Natural killer cell (primary cell): ENCODE results near the gene FSD2. TPM values are rescaled to one million over a fixed set of nuclear protein-coding genes. Genes with fewer than 3 reads are reported as not detected.

Experiments
- ATAC-seq, 3 donors: fragments of 150-1000 bp in 2 of 3; fragments of 200-7000 bp in 1 of 3; cut with Tn5 transposase; 1 replicate in 1 of 3; 2 replicates in 2 of 3; pipeline ENCODE4 v1.10.0; 2021; ENCODE audit warnings: mild to moderate bottlenecking in 2 of 3, moderate library complexity in 2 of 3
- DNase-seq, 2 donors: peaks; one replicate each; pipeline versions ENCODE4 v3.0.0 to v3.0.0-alpha.2; 2013 to 2021; ENCODE audit warnings: mixed read lengths in 1 of 2
- H3K27ac ChIP-seq: one replicate; pipeline ENCODE4 v1.5.1; 2013; ENCODE audit warnings: mild to moderate bottlenecking, low read length
- H3K27me3 ChIP-seq: one replicate; pipeline ENCODE4 v1.6.1; 2013; ENCODE audit warnings: low read length; ENCODE audit not compliant: control insufficient read depth, insufficient read depth
- H3K36me3 ChIP-seq: one replicate; pipeline ENCODE4 v1.6.1; 2013; ENCODE audit warnings: low read length; ENCODE audit not compliant: control insufficient read depth, insufficient read depth
- H3K4me1 ChIP-seq: one replicate; pipeline ENCODE4 v1.6.1; 2013; ENCODE audit warnings: low read length; ENCODE audit not compliant: control insufficient read depth, insufficient read depth
- H3K4me3 ChIP-seq: one replicate; pipeline ENCODE4 v1.5.1; 2013; ENCODE audit warnings: low read length
- H3K9me3 ChIP-seq: one replicate; pipeline ENCODE4 v1.6.1; 2013; ENCODE audit warnings: low read length; ENCODE audit not compliant: control insufficient read depth, insufficient read depth
- H3K27ac Mint-ChIP-seq, 2 donors: one replicate each; pipeline ENCODE4 v1.8.0; 2022; ENCODE audit warnings: mild to moderate bottlenecking in 2 of 2, mixed read lengths in 2 of 2, moderate library complexity in 1 of 2
- H3K27me3 Mint-ChIP-seq, 2 donors: one replicate each; pipeline ENCODE4 v1.8.0; 2022; ENCODE audit warnings: low read depth in 2 of 2, mixed read lengths in 2 of 2
- H3K36me3 Mint-ChIP-seq: one replicate; pipeline ENCODE4 v1.8.0; 2022; ENCODE audit warnings: mixed read lengths
- H3K4me1 Mint-ChIP-seq, 2 donors: one replicate each; pipeline ENCODE4 v1.8.0; 2022; ENCODE audit warnings: mixed read lengths in 2 of 2
- H3K4me3 Mint-ChIP-seq: one replicate; pipeline ENCODE4 v1.8.0; 2022; ENCODE audit warnings: mild to moderate bottlenecking, moderate library complexity, mixed read lengths
- H3K9me3 Mint-ChIP-seq, 2 donors: one replicate each; pipeline ENCODE4 v1.8.0; 2022; ENCODE audit warnings: mixed read lengths in 2 of 2
- CTCF ChIP-seq: fragments of 200-600 bp; IDR thresholded peaks from one replicate; pipeline ENCODE4 v1.8.0; 2022; ENCODE audit warnings: antibody characterized with exemption
- WGBS: methylation state at CpG from one replicate; pipeline ENCODE4 v1.1.7; 2013; ENCODE audit warnings: missing lambda C conversion rate; ENCODE audit not compliant: insufficient coverage; 5-methylcytosine and 5-hydroxymethylcytosine counted together
- intact Hi-C: fragments of 100-400 bp; cut with micrococcal nuclease; formaldehyde crosslinking; loops from one replicate; pipeline ENCODE4 v1.14.2; 2022
- total RNA-seq, 4 donors: library from RNA; stranded (reverse); fragments of 120-200 nt in 1 of 4; gene quantifications; one replicate each; pipeline versions ENCODE4 v1.2.3 to v1.2.4, GENCODE V29; 2013 to 2022

FSD2 gene
- total RNA-seq, 3 donors from 2014 or later (not counting 1 experiment from before 2014, with no cell fraction given): not detected

- H3K9me3 Mint-ChIP-seq: no peaks in the 10 kb centered on the region
- ATAC-seq (no peak), DNase-seq (no peak)
- H3K4me3 ChIP-seq: no peak overlapping the region
- intact Hi-C loops: no loop called here
- no peaks in the 10 kb centered on the region for H3K9me3 ChIP-seq
- no peak overlapping the region for H3K27ac Mint-ChIP-seq
- H3K36me3 Mint-ChIP-seq: no peaks in the 10 kb centered on the region
- H3K4me3 Mint-ChIP-seq: no peak overlapping the region
- H3K27me3 ChIP-seq: no peaks in the 10 kb centered on the region
- TF ChIP-seq CTCF: no peak
- peaks cover 19% of the 10 kb centered on the region in 2 donors for H3K27me3 Mint-ChIP-seq
- peaks cover 2% of the 10 kb centered on the region for H3K4me1 ChIP-seq
- H3K27ac ChIP-seq: no peak overlapping the region
- H3K4me1 Mint-ChIP-seq: peaks cover 0 to 5% of the 10 kb centered on the region in 2 donors
- WGBS: no CpG with 5 or more reads among the region's 1 CpG
- no peaks in the 10 kb centered on the region for H3K36me3 ChIP-seq
Observed at GRCh38 chr15:82802497-82802896, 3.4 kb downstream of the FSD2 start.

GRCh38 chr15:82799183-82799841 lies 6.6 kb downstream of the FSD2 start:
- no peaks in the 10 kb centered on the region for H3K4me1 ChIP-seq
- WGBS: 89% methylated on average over 7 of the region's 7 CpGs
- Mint-ChIP-seq H3K4me3 (no peak overlapping the region), H3K27ac (no peak overlapping the region), H3K9me3 (peaks cover 0 to 1% of the 10 kb centered on the region in 2 donors), H3K36me3 (no peaks in the 10 kb centered on the region), H3K4me1 (no peaks in the 10 kb centered on the region), H3K27me3 (peaks cover 19 to 20% of the 10 kb centered on the region in 2 donors)
- H3K27me3 ChIP-seq: no peaks in the 10 kb centered on the region
- intact Hi-C loops: no loop called here
- ATAC-seq (no peak), DNase-seq (no peak)
- H3K36me3 ChIP-seq: no peaks in the 10 kb centered on the region
- TF ChIP-seq CTCF: no peak
- H3K27ac ChIP-seq: no peak overlapping the region
- no peak overlapping the region for H3K4me3 ChIP-seq
- H3K9me3 ChIP-seq: no peaks in the 10 kb centered on the region

- no peaks in the 10 kb centered on the region for H3K9me3 ChIP-seq
- Mint-ChIP-seq H3K27me3 (peaks cover 19 to 26% of the 10 kb centered on the region in 2 donors), H3K9me3 (peaks cover 0 to 7% of the 10 kb centered on the region in 2 donors), H3K27ac (no peak overlapping the region), H3K36me3 (no peaks in the 10 kb centered on the region), H3K4me3 (no peak overlapping the region), H3K4me1 (no peaks in the 10 kb centered on the region)
- H3K4me3 ChIP-seq: no peak overlapping the region
- H3K4me1 ChIP-seq: no peaks in the 10 kb centered on the region
- H3K27me3 ChIP-seq: no peaks in the 10 kb centered on the region
- ATAC-seq (no peak), DNase-seq (no peak)
- TF ChIP-seq CTCF: no peak
- no peak overlapping the region for H3K27ac ChIP-seq
- 82% methylated on average over 5 of the region's 5 CpGs for WGBS
- intact Hi-C loops: no loop called here
- H3K36me3 ChIP-seq: no peaks in the 10 kb centered on the region
Observed at GRCh38 chr15:82798531-82799166, 7.2 kb downstream of the FSD2 start.
